SK-N-MC (cell line): ENCODE data around the gene RTN3.

Source experiments
- EZH2 ChIP-seq: fragments of 200-600 bp; sonication (generic); IDR thresholded peaks from one replicate; pipeline ENCODE4 v1.6.1; 2017; ENCODE audit warnings: antibody characterized with exemption
- FOXP2 ChIP-seq: optimal IDR thresholded peaks from 2 replicates; pipeline ENCODE3; 2011; ENCODE audit warnings: mild to moderate bottlenecking, moderate library complexity; ENCODE audit not compliant: insufficient read depth; ENCODE audit errors: extremely low read length, control extremely low read depth
- POLR2AphosphoS5 ChIP-seq: IDR thresholded peaks from 2 replicates; pipeline ENCODE4 v1.6.1; 2012; ENCODE audit warnings: mild to moderate bottlenecking, low read depth, low read length, borderline replicate concordance

- TF ChIP-seq EZH2 (no peak), POLR2AphosphoS5 (no peak), FOXP2 (no peak)
These were observed 119.6 kb downstream of the RTN3 start for GRCh38 chr11:63800921-63801320.
